B cell (primary cell): ENCODE data around the gene PARVG. TPM values are rescaled to one million over a fixed set of nuclear protein-coding genes. Genes with fewer than 3 reads are reported as not detected.

ENCODE experiments used
- ATAC-seq: fragments of 200-7000 bp; cut with Tn5 transposase; one replicate; pipeline ENCODE4 v1.10.0; 2021; ENCODE audit warnings: low read depth, mild to moderate bottlenecking, moderate number of reproducible peaks, moderate library complexity
- CTCF ChIA-PET: fragments of 350-600 bp; sonication (Branson Sonifier 250); formaldehyde crosslinking; loops from one replicate; lab custom pipeline; 2021; ENCODE audit warnings: antibody characterized with exemption, inconsistent platforms; lab: Charles Lee
- POLR2A ChIA-PET: fragments of 350-600 bp; sonication (Branson Sonifier 250); formaldehyde crosslinking; loops from one replicate; lab custom pipeline; 2021; ENCODE audit warnings: antibody characterized with exemption; lab: Charles Lee
- DNase-seq: peaks from one replicate; pipeline ENCODE4 v3.0.0; 2013
- H2AFZ ChIP-seq: 2 replicates; pipeline ENCODE4 v1.6.1; 2012; ENCODE audit warnings: mild to moderate bottlenecking, low read depth, low read length; ENCODE audit not compliant: insufficient read depth, poor library complexity, severe bottlenecking
- H3K27ac ChIP-seq, 2 donors: 1 replicate in 1 of 2; 2 replicates in 1 of 2; pipeline ENCODE4 v1.5.1; 2012 to 2013; ENCODE audit warnings: low read length in 2 of 2, mild to moderate bottlenecking in 2 of 2, moderate library complexity in 1 of 2
- H3K27me3 ChIP-seq, 4 experiments: fragments of 200-600 bp in 1 of 4; sonication (generic) in 1 of 4; replicated peaks in 1 of 4; 1 replicate in 2 of 4; 2 replicates in 2 of 4; pipeline versions ENCODE4 v1.6.1 to v1.7.0; 2013 to 2016; ENCODE audit warnings: low read length in 3 of 4, mild to moderate bottlenecking in 2 of 4, mixed read lengths in 1 of 4, moderate library complexity in 1 of 4; ENCODE audit not compliant: insufficient read depth in 4 of 4, control insufficient read depth in 3 of 4; ENCODE audit errors: control extremely low read depth in 1 of 4
- H3K36me3 ChIP-seq, 2 experiments: replicated peaks in 1 of 2; 1 replicate in 1 of 2; 2 replicates in 1 of 2; pipeline versions ENCODE4 v1.6.1 to v1.7.1; 2013; ENCODE audit warnings: low read length in 1 of 2; ENCODE audit not compliant: insufficient read depth in 2 of 2, control insufficient read depth in 1 of 2; ENCODE audit errors: control extremely low read depth in 1 of 2, extremely low read depth in 1 of 2
- H3K4me1 ChIP-seq, 2 donors: fragments of 200-600 bp in 1 of 2; sonication (generic) in 1 of 2; 1 replicate in 1 of 2; 2 replicates in 1 of 2; pipeline versions ENCODE4 v1.5.1 to v1.6.1; 2013 to 2017; ENCODE audit warnings: low read length in 2 of 2; ENCODE audit not compliant: control insufficient read depth in 2 of 2, insufficient read depth in 2 of 2
- H3K4me2 ChIP-seq: replicated peaks from 2 replicates; pipeline ENCODE3; 2012; ENCODE audit warnings: mild to moderate bottlenecking, low read depth, low read length; ENCODE audit not compliant: poor library complexity, severe bottlenecking
- H3K4me3 ChIP-seq, 5 experiments: fragments of 200-600 bp in 1 of 5; sonication (generic) in 1 of 5; 1 replicate in 3 of 5; 2 replicates in 2 of 5; pipeline versions ENCODE4 v1.5.1 to v1.7.0; 2011 to 2016; ENCODE audit warnings: low read length in 4 of 5, mild to moderate bottlenecking in 4 of 5, low read depth in 2 of 5, control low read depth in 1 of 5, moderate library complexity in 1 of 5; ENCODE audit not compliant: insufficient read depth in 1 of 5; ENCODE audit errors: control extremely low read depth in 1 of 5, extremely low read depth in 1 of 5
- H3K79me2 ChIP-seq: fragments of 200-600 bp; sonication (generic); one replicate; pipeline ENCODE4 v1.6.0; 2016; ENCODE audit warnings: low read length; ENCODE audit not compliant: control insufficient read depth, insufficient read depth
- H3K9ac ChIP-seq: fragments of 200-600 bp; sonication (generic); 2 replicates; pipeline ENCODE4 v1.6.1; 2017; ENCODE audit warnings: mild to moderate bottlenecking, low read length, moderate library complexity
- H3K9me3 ChIP-seq, 3 donors: one replicate each; pipeline versions ENCODE4 v1.6.1 to v1.7.1; 2013; ENCODE audit warnings: low read length in 2 of 3; ENCODE audit not compliant: control insufficient read depth in 2 of 3, insufficient read depth in 1 of 3; ENCODE audit errors: control extremely low read depth in 1 of 3
- H4K20me1 ChIP-seq: 2 replicates; pipeline ENCODE4 v1.6.0; 2012; ENCODE audit warnings: mild to moderate bottlenecking, low read length; ENCODE audit not compliant: insufficient read depth, control insufficient read depth, poor library complexity, severe bottlenecking
- H3K27ac Mint-ChIP-seq: one replicate; pipeline ENCODE4 v1.8.0; 2021; ENCODE audit warnings: mixed read lengths
- H3K27me3 Mint-ChIP-seq: one replicate; pipeline ENCODE4 v1.8.0; 2021; ENCODE audit warnings: mixed read lengths
- H3K4me1 Mint-ChIP-seq: one replicate; pipeline ENCODE4 v1.8.0; 2021; ENCODE audit warnings: mixed read lengths
- H3K4me3 Mint-ChIP-seq: one replicate; pipeline ENCODE4 v1.8.0; 2021; ENCODE audit warnings: mixed read lengths
- H3K9me3 Mint-ChIP-seq: one replicate; pipeline ENCODE4 v1.8.0; 2022; ENCODE audit warnings: mixed read lengths; ENCODE audit not compliant: insufficient read depth
- EZH2 ChIP-seq: IDR thresholded peaks from 2 replicates; pipeline ENCODE4 v1.6.1; 2012; ENCODE audit warnings: borderline replicate concordance, low read depth, mild to moderate bottlenecking, moderate library complexity, low read length; ENCODE audit not compliant: insufficient read depth, poor library complexity, severe bottlenecking
- WGBS: methylation state at CpG from one replicate; pipeline ENCODE4 v1.1.5; 2013; ENCODE audit warnings: missing lambda C conversion rate; ENCODE audit not compliant: insufficient coverage; 5-methylcytosine and 5-hydroxymethylcytosine counted together
- intact Hi-C: fragments of 100-400 bp; cut with micrococcal nuclease; formaldehyde crosslinking; loops from one replicate; pipeline ENCODE4 v1.10.0; 2022
- polyA plus RNA-seq: library from polyadenylated mRNA; depleted of rRNA; stranded (reverse); fragments of >200 nt; gene quantifications from 2 replicates; pipeline ENCODE4 v1.2.3, GENCODE V29; 2012
- total RNA-seq, 2 donors: library from RNA; stranded (reverse); fragments of 120-200 nt in 1 of 2; gene quantifications; 1 replicate in 1 of 2; 2 replicates in 1 of 2; pipeline versions ENCODE4 v1.2.3 to v1.2.4, GENCODE V29; 2013 to 2022
- TF ChIP-seq, protein P1 (sequence below): fragments of 200-600 bp; IDR thresholded peaks from one replicate; pipeline ENCODE4 v1.8.0; 2022; ENCODE audit warnings: antibody characterized with exemption, mild to moderate bottlenecking

The PARVG gene
- total and polyA plus RNA-seq, 2 donors (not counting 1 experiment from before 2014, with no cell fraction given): 247 to 698 TPM

DNA sequence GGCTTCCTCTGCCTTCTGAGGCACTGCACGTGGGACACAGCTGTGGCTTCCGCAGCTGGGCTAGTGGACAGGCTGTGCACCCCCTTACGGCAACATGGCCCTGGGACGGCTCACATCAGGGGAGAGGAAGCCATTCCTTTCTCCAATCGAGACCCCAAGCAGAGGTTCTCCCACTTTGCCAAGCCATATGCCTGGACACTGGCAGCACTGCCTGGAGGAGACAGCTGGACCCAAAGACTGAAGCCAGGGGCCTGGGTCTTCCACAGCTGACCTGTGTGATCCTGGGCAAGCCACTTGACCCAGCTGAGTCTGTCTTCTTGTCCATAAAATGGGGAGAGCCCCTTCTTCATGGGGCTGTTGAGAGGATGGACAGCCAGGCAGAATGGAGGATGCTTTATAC is 66.6 kb downstream of the PARVG start:
- H3K9ac ChIP-seq: no peak overlapping the region
- Mint-ChIP-seq H3K27ac (no peak overlapping the region), H3K27me3 (peaks cover 46% of the 10 kb centered on the region), H3K9me3 (peaks cover 5% of the 10 kb centered on the region), H3K4me3 (no peak overlapping the region), H3K4me1 (no peaks in the 10 kb centered on the region)
- CTCF ChIA-PET: no interaction called here
- peaks cover 0 to 15% (median 3%) of the 10 kb centered on the region in 4 experiments for H3K27me3 ChIP-seq
- POLR2A ChIA-PET: no interaction called here
- no peak overlapping the region for H2AFZ ChIP-seq
- H3K4me3 ChIP-seq: no peak overlapping the region
- H3K36me3 ChIP-seq: no peaks in the 10 kb centered on the region
- no peak overlapping the region for H3K4me2 ChIP-seq
- no peaks in the 10 kb centered on the region for H3K79me2 ChIP-seq
- no peak overlapping the region for H3K27ac ChIP-seq
- H3K4me1 ChIP-seq: no peaks in the 10 kb centered on the region
- H4K20me1 ChIP-seq: no peaks in the 10 kb centered on the region
- DNase-seq (no peak), ATAC-seq (no peak)
- 83% methylated on average over 5 of the region's 5 CpGs for WGBS
- peaks cover 0 to 21% (median 9%) of the 10 kb centered on the region in 3 donors for H3K9me3 ChIP-seq
- intact Hi-C loops: no loop called here
- TF ChIP-seq, protein P1, sequence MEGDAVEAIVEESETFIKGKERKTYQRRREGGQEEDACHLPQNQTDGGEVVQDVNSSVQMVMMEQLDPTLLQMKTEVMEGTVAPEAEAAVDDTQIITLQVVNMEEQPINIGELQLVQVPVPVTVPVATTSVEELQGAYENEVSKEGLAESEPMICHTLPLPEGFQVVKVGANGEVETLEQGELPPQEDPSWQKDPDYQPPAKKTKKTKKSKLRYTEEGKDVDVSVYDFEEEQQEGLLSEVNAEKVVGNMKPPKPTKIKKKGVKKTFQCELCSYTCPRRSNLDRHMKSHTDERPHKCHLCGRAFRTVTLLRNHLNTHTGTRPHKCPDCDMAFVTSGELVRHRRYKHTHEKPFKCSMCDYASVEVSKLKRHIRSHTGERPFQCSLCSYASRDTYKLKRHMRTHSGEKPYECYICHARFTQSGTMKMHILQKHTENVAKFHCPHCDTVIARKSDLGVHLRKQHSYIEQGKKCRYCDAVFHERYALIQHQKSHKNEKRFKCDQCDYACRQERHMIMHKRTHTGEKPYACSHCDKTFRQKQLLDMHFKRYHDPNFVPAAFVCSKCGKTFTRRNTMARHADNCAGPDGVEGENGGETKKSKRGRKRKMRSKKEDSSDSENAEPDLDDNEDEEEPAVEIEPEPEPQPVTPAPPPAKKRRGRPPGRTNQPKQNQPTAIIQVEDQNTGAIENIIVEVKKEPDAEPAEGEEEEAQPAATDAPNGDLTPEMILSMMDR: no peak
- TF ChIP-seq EZH2: no peak

DNA sequence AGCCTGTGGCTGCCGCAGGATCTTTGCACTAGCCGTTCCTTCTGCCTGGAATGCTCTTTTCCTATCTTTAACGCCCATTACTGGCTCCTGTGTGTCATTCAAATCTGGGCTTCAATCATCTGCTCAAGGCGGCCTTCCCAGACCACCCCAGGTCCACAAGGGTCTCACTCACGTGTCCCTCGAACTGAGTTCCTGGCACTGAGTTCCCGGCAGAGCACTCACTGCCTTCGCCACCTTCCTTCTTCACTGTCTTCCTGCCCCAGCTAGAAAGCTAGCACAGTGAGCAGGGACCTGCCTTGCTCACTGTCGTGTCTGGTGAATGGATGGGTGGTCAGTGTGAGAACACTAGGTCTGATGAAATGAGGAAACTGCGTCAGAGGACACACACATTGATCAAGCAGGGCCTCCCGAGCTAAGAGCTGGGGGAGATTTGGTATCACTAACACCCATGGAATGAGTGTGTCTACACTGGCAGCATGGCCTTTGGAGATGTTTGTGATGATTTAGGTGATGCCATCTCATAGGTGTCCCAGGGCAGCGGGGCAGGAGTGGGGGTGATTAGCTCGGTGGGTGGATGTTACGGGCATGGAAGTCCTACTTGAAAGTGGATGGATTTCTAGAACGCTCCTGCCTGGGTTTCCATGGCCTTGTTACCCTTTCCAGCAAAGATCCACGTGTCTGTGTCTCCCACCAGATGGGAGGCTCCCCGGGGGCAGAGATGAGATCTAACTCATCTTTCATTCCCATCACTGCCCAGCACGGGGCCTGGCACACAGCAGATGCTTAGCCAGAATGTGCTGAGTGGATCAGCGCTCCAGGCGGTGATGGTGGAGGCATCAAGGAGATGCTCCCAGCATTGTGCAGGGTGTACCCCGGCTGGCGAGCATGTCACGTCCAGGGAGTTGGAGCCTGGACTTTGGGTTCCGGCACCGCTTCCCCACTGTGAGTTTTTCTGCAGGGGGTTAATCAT is 67.5 kb downstream of the PARVG start:
- no peak for TF ChIP-seq EZH2
- TF ChIP-seq, protein P1: no peak
- Histone ChIP-seq H3K4me2 (no peak overlapping the region), H3K27ac (no peak overlapping the region), H3K4me1 (no peaks in the 10 kb centered on the region), H2AFZ (no peak overlapping the region), H3K27me3 (peaks cover 0 to 15% (median 2%) of the 10 kb centered on the region in 4 experiments), H3K9me3 (peaks cover 0 to 21% (median 9%) of the 10 kb centered on the region in 3 donors), H3K79me2 (no peaks in the 10 kb centered on the region), H4K20me1 (no peaks in the 10 kb centered on the region), H3K4me3 (no peak overlapping the region), H3K36me3 (no peaks in the 10 kb centered on the region), H3K9ac (no peak overlapping the region)
- 92% methylated on average over 24 of the region's 25 CpGs for WGBS
- POLR2A ChIA-PET: no interaction called here
- intact Hi-C loops: no loop called here
- ATAC-seq: no peak
- Mint-ChIP-seq H3K27me3 (peaks cover 44% of the 10 kb centered on the region), H3K4me1 (no peaks in the 10 kb centered on the region), H3K27ac (no peak overlapping the region), H3K4me3 (no peak overlapping the region), H3K9me3 (peaks cover 5% of the 10 kb centered on the region)
- CTCF ChIA-PET: no interaction called here
- DNase-seq: no peak
